COLO829 (cell line): ENCODE measurements around the gene CD180.

Experiments
- DNase-seq: peaks from one replicate; pipeline ENCODE4 v3.0.0; 2012; ENCODE audit warnings: low spot score

CD180 gene

GRCh38 chr5:67160985-67161384 is 35.6 kb downstream of the CD180 start:
- peak; percentile 22 for DNase-seq

- no peak for DNase-seq
Observed at GRCh38 chr5:67160272-67160671, 36.3 kb downstream of the CD180 start.

GRCh38 chr5:67156976-67157583 is 39.5 kb downstream of the CD180 start:
- no peak for DNase-seq

- no peak for DNase-seq
Observed at GRCh38 chr5:67154556-67155206, 41.9 kb downstream of the CD180 start.

- no peak for DNase-seq
Observed at GRCh38 chr5:67153292-67153691, 43.3 kb downstream of the CD180 start.

GRCh38 chr5:67152400-67152799 is 44.2 kb downstream of the CD180 start:
- no peak for DNase-seq

- no peak for DNase-seq
Observed at GRCh38 chr5:67149951-67150523, 46.6 kb downstream of the CD180 start.

- DNase-seq: no peak
Observed at GRCh38 chr5:67149057-67149950, 47.3 kb downstream of the CD180 start.

DNA sequence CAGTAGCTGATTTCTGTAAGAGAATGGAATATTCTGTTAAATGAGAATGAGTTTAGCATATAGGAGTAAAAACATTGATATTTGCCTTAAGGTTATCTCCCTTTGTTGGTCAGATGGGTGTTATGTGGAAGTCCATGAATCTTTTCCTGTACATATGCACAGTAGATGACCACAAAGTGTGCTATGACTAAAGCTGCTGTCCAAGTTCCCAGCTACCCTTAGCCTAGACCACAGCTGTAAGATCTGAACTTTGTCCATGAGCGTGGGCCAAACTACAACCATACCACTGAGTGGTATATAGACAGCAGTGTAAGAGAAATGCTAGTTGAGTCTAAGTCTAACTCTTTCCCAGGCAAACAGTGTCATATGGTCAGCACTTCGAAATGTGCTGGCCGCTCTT is 48.8 kb downstream of the CD180 start:
- DNase-seq: no peak

DNA sequence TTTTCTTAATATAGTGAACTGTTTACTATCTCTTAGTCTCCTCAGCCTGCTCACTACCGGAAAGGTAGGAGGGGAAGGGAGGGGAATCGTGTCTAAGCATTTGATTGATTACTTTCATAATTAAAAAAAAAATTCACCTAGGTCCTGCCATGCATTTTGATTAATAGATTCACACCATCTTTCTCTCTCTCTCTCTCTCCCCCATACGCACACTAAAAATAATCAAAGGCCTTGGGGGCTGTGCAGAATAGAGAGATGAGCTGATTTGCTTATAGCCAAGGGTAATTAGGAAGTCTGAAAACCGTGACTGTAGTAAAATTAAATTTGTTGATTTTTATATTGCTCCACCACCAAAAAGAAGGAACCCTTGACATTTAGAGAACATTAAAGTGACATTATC is 49.6 kb downstream of the CD180 start:
- no peak for DNase-seq

DNA sequence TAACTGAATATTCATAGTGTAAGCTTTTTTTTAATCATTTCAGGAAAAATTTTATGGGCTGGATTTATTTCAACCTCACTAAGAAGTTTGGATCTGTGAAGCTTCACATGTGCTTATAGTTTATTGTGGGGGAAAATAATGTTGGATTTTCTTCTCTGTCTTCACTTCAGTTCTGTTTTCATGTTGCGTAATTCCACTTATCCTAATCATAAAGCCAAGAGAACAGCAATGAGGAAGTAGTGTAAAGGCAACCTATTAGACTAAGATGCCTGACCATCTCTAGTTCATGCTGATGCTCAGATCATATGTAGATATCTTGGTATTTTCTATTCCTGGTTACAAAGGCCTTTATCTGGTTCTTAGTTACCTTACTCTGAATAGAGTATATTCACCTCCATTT is 50.0 kb downstream of the CD180 start:
- DNase-seq: no peak

- DNase-seq: no peak
Observed at GRCh38 chr5:67144183-67144639, 52.4 kb downstream of the CD180 start.

- no peak for DNase-seq
Observed at GRCh38 chr5:67143549-67143948, 53.0 kb downstream of the CD180 start.

GRCh38 chr5:67142816-67143215 is 53.8 kb downstream of the CD180 start:
- no peak for DNase-seq

DNA sequence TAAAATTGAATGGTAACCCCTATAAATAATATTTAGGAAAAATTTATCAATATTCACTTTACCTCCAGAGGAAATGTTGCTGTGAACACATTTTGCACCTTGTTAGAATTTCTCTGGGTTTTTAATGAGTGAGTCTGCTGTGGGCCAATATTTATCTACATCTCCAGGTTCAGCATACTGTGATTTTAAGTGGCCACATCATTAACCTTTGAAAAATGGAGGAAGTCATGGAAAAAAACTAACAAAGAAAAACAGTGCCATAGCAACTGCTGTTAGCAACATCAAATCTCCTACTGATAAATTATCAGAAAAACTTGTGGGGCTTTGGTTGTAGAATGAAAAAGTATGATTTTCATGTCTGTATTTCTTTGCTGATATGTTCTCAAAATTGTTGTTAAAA is 55.0 kb downstream of the CD180 start:
- DNase-seq: no peak

- DNase-seq: no peak
Observed at GRCh38 chr5:67140413-67140812, 56.2 kb downstream of the CD180 start.

DNA sequence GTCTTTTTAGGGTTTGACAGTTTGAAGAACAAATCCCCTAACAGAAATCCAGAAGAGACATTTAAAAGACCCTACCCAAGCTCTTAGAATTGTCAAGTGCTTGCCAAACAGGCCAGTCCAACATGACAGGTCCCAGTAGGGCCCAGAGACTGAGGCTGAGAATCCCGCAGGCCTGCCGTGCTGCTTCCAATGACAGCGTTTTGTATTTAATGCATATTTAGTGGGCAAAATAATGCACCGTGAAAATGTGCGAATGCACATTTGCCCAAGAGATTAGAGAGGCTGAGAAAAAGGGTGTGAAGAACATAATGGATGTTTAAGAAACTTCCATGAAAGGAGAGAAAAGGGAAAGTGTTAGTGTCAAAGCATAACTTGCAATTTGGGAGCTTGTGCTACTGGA is 57.6 kb downstream of the CD180 start:
- no peak for DNase-seq

- DNase-seq: no peak
Observed at GRCh38 chr5:67135381-67135984, 61.1 kb downstream of the CD180 start.

GRCh38 chr5:67133776-67134175 is 62.8 kb downstream of the CD180 start:
- peak; percentile 7 for DNase-seq

GRCh38 chr5:67133217-67133616 is 63.4 kb downstream of the CD180 start:
- DNase-seq: no peak

DNA sequence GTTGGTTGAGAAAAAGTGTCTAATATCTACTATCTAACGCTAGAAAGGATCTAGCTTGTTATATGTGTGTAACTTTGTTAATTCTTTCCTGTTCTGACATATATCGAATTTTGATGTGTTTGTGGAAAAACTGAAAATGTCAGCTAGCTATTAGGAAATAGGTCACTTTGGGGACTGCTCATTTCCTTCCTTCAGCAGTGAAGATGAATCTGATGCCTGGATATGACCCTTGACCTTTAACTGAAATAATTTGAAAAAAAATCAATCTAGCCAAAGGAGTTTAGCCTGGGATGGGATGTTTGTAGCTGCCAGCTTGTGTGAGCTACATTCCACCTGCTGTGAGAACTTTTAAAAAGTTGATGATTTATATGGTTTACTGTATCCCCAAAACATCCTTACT is 66.8 kb downstream of the CD180 start:
- DNase-seq: no peak
